NCI-H460 (cell line): ENCODE results near the gene PLPPR3. TPM values are rescaled to one million over a fixed set of nuclear protein-coding genes. Genes with fewer than 3 reads are reported as not detected.

Source experiments
- DNase-seq: peaks from one replicate; pipeline ENCODE4 v3.0.0-alpha.2; 2016; ENCODE audit warnings: low read depth; ENCODE audit errors: extremely low read depth
- polyA plus RNA-seq: library from polyadenylated mRNA; depleted of rRNA; stranded (reverse); fragments of >200 nt; gene quantifications from 2 replicates; pipeline ENCODE4 v1.2.3, GENCODE V29; 2014; cell fraction: nucleus; rRNA removed
- total RNA-seq: library from RNA; depleted of rRNA; stranded (reverse); fragments of >200 nt; shearing (Covaris generic); gene quantifications from 2 replicates; pipeline ENCODE4 v1.2.3, GENCODE V29; 2014; rRNA removed

The PLPPR3 gene, protein sequence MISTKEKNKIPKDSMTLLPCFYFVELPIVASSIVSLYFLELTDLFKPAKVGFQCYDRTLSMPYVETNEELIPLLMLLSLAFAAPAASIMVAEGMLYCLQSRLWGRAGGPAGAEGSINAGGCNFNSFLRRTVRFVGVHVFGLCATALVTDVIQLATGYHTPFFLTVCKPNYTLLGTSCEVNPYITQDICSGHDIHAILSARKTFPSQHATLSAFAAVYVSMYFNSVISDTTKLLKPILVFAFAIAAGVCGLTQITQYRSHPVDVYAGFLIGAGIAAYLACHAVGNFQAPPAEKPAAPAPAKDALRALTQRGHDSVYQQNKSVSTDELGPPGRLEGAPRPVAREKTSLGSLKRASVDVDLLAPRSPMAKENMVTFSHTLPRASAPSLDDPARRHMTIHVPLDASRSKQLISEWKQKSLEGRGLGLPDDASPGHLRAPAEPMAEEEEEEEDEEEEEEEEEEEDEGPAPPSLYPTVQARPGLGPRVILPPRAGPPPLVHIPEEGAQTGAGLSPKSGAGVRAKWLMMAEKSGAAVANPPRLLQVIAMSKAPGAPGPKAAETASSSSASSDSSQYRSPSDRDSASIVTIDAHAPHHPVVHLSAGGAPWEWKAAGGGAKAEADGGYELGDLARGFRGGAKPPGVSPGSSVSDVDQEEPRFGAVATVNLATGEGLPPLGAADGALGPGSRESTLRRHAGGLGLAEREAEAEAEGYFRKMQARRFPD
- total RNA-seq: 2.6 and 3.0 TPM in 2 replicates
- 1.4 and 1.7 TPM in 2 replicates for polyA plus RNA-seq

DNA sequence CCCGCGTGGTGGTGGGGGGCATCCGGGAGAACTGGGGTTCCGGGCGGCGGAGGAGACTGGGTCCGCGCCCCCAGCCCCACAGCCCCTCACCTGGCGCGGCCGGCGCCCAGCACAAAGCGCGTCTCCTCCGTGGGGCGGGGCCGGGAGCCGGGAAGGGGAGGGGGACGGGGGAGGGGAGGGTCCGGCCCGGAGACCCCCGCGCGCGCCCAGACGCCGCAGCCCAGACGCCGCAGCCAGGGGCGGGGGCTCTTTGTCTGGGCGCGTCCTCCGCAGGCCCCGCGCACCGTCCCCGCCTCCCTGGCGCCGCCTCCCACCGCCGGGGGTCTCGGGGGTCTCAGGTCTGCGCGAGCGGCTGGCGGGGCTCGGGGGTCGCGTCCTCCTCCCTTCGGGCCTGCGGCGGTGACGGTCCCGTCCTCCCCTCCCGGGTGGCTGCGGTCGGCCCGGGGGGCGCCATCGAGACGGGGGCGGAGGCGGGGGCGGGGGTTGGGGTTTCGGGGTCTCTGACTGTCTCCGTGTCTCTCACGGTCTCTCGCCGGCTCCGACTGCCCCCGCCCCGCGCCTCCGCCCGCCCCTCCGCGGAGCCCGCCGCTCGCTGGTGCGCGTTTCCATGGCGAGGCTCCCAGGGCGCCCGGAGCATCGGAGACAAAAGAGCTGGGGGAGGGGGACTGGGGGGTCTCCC lies at the start of gene PLPPR3:
Gene PLPPR3 (minus strand): TSS at position 131 of the 679 bp plus-strand sequence. CDS start 396 bp downstream, outside the sequence.
- DNase-seq: no peak

DNA sequence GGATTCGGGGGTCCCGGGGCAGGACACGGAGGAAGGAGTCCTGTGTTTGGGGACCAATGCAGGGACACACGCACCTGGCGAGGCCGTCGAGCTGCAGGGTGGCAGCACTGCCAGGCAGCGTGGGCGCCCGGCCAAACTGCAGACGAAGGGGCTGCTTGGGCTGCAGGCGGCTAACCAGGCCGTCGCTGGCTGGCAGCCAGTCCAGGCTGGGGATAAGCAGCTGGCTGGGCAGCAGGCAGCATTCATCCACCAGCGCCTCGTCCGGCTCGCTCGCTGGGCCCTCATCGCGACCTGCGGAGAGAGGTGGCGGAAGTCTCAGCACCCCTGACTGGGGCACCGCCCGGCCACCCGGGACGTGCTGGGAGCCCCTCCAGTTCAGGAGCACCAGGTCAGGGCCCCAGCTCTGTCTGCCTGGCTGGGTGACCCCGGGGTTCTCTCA lies 49.2 kb upstream of the PLPPR3 start:
- DNase-seq: no peak

DNA sequence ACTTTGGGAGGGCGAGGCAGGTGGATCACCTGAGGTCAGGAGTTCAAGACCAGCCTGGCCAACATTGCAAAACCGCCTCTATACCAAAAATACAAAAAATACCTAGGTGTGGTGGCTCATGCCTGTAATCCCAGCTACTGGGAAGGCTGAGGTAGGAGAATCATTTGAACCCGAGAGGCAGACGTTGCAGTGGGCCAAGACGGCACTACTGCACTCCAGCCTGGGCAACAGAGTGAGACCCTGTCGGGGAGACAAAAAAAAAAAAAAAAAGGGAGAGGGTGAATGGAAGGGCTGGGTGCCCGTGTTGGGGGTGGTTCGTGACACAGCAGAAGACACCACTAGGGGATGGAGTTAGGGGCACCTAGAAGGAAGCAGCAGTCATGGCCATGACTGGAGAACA lies 48.6 kb upstream of the PLPPR3 start:
- DNase-seq: no peak

DNA sequence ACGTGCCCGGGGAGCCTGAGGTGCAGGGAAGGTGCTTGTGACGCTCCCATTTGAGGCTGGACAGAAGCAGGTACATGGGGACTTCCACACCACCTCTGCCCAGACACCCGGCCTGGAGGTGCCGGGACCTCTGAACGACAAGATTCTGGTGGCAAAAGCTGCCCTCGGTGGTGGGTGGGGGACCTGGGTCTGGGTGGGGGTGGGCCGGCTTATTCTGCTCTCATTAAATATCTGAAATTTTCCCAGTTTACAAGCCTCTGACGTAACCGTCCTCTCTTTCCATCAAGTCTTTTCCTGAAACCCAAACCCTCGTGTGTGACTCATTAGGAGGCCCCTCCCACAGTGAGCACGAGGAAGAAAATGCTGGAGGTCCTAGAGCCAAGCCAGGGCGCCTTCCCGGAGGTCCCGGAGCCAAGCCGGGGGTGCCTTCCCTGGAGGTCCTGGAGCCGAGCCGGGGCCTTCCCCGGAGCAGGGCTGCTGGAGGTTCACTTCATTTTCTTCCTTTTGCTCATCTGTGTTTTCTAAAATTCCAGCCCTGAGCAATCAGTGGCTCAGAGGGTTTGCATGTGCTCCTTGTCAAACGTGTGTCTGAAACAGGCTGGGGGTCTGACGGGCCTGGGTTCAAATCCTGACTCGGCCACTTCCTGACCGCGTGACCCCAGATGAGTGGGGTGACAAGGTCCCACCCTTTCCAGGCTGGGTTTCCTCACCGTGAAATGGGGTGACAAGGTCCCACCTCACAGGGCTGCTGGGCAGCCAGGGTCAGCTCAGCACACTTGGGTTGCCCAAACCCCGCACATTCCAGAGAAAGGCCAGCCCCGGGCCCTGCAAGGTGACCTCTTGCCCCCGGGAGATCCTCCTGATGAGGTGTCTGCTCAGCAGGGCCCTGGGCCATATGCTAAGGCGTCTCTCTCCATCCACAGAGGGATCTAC lies 47.8 kb upstream of the PLPPR3 start:
- peak; percentile 52 for DNase-seq

DNA sequence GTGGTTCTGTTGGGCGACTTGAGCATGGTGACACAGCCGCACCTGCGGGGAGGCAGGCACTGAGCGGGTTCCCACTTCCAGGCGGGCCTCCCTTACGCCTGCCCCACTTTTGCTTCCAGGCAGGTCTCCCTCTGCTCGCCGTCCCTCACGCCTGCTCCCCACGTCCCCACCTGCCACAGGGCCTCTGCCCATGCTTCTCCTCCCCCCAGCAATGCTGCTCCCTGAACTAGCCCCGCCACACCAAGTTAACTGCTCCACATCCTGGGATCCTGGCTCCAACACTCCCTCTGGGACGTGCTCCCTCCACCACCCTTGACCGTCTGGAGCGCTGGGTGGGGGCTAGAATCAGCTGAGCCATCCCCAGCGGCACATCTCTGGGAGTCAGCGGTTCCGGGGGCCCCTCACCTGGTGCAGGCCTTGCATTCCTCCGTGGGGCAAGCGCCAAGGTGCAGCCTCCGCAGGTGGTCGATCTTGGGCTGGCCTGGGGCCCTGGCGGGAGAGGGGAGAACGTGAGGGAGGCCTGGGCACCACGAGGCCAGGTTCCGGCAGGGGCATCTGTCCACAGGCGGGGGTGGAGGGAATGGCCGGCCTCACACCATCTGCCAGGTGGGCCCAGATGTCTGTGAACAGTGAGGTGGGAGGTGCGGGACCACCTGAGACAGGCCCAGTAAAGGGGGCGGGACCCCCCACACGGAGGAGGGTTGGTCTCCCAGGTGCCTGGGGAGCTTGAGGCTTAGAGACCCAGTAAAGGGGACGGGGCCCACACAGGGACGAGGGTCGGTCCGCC lies 46.9 kb upstream of the PLPPR3 start:
- no peak for DNase-seq

DNA sequence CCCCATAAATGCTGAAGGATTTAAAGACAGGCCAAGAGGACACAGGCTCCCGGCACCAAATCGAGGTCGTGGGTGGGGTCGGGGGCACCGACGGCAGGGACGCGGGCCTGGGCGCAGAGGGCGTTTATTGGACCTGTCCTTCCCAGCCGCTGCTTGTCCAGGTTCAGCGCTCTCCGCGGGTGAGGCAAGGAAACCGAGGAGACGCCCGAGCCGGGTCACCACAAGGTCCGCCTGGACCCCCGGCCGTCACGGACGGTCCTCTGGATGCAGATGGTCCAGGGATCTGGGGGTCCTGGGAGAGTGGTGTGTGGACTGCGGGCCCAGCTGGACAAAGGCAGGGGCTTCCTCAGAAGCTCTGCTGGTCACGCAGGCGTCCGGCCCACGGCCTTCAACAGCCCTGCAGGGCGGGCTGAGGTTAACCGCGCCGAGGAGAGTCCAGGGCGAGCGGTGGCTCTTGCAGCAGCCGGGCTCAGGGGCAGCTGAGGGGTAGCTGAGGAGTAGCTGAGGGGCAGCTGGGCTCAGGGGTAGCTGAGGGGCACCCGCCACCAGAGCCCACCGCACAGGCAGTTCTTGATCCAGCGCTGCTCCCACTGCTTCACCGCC lies 46.2 kb upstream of the PLPPR3 start:
- DNase-seq: no peak

DNA sequence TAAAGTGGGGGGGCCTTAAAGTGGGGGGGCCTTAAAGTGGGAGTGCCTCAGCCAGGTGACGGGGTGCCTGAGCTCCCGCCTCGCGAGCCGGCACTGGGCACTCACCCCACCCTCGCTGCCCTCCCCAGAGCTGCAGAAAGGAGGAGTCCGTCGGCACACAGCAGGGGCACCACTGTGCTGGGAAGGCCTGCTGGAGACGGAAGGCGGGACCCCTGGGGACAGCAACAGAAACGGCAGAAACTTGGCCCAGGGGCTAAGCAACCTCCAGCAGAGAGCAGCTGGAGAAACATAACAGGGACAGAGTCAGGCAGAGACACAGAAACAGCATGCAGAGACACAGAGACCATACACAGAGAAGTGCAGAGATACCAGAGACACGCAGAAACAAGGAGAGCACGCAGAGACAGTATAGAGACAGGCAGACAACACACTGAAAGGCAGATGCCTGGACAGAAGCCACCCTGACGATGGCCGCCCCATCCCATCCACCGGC lies 45.6 kb upstream of the PLPPR3 start:
- DNase-seq: no peak

DNA sequence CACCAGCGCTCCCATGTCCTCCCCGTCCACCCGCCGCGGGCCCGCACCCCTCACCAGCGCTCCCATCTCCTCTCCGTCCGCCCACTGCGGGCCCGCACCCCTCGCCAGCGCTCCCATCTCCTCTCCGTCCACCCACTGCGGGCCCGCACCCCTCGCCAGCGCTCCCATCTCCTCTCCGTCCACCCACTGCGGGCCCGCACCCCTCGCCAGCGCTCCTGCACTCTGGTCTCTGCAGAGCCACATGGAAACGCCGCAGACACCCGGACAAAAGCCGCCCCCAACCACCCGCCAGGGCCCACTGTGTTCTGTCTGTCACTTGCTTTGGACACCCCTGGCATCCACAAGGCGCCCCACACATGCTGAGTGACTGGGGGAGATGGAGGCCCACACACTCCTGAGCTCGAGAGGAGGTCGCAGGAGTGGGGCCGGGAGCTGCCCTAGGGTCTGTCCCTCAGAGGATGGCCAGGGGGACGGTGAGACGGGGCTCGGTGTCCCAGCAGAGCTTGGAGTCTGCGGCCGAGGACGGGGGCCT lies 45.1 kb upstream of the PLPPR3 start:
- no peak for DNase-seq

DNA sequence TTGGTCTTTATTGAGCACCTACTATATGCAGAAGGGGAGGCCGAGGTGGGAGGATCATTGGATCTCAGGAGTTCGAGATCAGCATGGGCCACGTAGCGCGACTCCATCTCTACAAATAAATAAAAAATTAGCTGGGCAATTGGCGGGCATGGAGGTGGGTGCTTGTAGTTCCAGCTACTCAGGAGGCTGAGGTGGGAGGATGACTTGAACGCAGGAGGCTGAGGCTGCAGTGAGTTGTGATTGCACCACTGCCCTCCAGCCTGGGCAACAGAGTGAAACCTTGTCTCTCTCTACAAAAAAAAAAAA lies 41.5 kb upstream of the PLPPR3 start:
- no peak for DNase-seq

DNA sequence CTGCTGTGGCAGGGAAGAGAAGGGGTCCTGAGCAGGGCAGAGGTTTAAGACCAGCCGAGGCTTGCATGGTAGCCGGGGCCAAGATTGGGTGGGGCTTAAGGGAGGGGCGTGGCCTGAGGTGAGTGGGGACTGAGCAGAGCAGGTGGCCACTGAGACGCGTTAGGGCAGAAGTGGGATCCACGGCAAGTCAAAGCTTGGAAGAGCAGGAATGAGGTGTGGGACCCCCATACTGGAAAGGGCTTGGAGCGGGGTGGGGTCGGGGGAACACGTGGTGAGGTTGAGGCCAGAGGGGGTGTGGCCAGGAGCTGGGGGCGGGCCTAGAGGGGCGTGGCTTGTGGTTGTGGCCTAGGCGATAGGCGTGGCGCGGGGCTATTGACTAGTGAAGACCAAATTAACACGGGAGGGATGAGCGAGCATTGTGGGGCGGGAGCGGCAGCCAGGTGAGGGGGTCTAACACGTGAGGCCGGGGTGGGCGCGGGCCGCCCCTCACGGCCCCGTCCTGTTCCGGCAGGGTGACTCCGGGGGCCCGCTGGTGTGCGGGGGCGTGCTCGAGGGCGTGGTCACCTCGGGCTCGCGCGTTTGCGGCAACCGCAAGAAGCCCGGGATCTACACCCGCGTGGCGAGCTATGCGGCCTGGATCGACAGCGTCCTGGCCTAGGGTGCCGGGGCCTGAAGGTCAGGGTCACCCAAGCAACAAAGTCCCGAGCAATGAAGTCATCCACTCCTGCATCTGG lies 41.0 kb upstream of the PLPPR3 start:
- DNase-seq: no peak

DNA sequence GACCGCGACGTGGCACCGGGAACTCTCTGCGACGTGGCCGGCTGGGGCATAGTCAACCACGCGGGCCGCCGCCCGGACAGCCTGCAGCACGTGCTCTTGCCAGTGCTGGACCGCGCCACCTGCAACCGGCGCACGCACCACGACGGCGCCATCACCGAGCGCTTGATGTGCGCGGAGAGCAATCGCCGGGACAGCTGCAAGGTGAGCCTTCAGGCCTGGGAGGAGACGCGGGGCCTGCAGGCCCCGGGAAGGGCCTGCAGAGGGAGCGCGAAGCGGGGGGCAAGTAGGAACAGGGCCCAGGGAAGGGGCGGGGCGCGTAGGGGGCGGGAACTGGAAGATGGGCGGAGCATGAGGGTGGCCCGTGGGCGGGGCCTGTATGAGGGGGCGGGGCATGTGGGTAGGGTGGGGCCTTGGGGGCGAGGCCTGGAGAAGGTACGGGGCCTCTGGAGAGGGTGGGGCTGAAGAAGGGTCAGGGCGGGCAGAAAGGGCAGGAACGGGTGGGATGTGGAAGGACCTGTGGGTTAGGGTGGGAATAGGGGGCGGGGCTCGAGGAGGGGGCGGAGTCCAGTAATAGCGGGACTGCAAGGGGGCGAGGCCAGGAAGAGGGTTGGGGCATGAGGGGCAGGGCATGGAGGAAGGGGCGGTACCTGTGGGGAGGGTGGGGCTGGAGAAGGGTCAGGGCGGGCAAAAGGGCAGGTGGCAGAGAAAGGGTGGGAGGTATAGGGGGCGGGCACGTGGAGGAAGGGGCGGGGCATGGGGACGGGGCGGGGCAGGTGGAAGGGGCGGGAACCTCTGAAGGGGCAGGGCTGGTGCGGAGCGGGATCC lies 40.2 kb upstream of the PLPPR3 start:
- DNase-seq: no peak

DNA sequence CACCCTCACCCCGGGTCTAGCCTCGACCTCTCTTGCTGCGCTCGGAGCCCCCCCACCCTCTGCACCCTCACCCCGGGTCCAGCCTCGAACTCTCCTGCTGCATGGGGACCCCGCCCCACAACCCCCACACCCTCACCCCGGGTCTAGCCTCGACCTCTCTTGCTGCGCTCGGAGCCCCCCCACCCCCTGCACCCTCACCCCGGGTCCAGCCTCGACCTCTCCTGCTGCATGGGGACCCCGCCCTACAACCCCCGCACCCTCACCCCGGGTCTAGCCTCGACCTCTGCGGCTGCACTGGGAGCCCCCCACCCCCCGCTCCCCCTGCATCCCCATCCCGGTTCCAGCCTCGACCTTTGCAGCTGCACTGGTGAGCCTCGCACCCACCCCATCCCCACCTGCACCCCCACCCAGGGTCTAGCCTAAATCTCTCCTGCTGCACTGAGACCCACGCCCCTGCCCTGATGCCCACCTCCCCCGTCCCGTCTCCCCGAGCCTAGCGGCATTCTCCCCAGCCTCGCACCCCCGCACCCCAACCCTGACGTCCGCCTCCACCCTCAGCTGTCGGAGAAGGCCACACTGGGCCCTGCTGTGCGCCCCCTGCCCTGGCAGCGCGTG lies 39.5 kb upstream of the PLPPR3 start:
- DNase-seq: no peak

DNA sequence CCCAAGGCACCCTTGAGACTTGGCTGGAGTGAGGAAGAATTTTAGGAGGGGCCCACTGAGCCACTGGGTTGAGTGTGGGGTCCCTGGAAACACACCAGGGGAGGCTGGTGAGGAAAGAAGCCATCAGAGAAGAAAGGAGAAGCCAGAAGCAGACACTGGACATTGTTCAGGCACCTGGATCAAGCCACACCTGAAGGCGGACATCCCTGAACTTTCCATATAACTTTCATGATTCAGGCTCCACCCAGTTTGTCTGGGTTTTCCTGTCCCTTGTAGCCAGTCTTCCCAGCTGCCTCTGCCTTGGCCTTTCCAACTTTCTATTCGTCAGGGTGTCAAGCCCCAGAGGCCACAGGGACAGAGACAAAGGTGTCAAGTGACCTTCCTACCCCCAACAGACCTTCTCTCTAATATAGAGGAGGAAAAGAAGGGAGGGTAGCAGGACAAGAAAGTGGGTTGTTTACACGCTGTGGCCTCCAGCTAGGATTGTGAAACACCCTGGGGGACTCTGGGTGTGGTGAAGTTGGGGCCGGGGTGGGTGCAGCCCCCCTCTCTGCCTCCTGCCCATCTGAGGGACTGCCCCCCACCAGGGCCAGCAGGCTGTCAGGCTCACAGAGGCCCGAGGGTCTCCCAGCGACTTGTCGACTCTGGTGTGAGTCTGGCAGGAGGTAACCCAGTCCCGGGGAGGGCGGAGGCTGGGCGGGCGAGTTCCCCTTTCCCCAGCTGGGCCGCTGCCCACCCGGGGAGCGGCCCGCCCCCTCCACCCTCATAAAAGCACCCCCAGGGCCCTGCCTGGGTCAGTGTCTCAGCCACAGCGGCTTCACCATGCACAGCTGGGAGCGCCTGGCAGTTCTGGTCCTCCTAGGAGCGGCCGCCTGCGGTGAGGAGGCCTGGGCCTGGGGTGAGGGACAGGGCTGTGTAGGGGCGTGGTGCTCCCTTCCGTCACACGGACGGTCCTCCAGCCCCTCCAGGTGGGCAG lies 37.4 kb upstream of the PLPPR3 start, which contains the start of gene CFD:
Gene CFD (plus strand): TSS at position 797 of the 976 bp plus-strand sequence. CDS start 26 bp downstream, at position 823.
- no peak for DNase-seq

DNA sequence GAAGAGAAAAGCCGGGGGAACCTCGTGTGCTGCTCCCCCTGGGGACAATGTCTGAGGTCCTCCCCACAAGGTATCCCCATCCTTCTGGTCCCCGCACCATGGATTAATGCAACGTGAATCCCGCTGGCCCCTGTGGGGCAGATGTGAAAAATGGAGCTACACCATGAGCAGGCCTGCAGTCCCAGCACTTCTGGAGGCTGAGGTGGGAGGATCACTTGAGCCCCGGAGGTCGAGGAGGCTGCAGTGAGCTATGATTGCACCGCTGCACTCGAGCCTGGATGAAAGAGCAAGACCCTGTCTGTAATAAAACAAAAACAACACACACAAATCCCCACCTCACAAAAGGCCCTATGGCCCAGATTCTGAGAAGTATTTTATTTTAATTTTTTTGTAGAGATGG lies 36.5 kb upstream of the PLPPR3 start:
- no peak for DNase-seq

DNA sequence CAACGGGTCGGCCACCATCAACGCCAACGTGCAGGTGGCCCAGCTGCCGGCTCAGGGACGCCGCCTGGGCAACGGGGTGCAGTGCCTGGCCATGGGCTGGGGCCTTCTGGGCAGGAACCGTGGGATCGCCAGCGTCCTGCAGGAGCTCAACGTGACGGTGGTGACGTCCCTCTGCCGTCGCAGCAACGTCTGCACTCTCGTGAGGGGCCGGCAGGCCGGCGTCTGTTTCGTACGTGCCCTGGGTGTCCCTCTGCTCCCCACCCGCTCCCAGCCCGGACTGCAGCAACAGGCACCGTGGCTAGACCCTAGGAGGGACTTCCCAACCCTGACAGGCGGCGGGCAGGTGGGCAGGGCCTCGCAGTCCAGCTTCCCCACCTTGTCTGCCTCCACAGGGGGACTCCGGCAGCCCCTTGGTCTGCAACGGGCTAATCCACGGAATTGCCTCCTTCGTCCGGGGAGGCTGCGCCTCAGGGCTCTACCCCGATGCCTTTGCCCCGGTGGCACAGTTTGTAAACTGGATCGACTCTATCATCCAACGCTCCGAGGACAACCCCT lies 33.9 kb upstream of the PLPPR3 start:
- no peak for DNase-seq
